GM12878 (cell line): Measurements from ENCODE around the gene SEMA3G. TPM values are rescaled to one million over a fixed set of nuclear protein-coding genes. Genes with fewer than 3 reads are reported as not detected.
A peak's percentile ranks its signal among the peaks of the same experiment; 100 is the strongest.

Source experiments
- ATAC-seq: fragments of 200-7000 bp; cut with Tn5 transposase; 3 replicates; pipeline ENCODE4 v1.9.1; 2020; ENCODE audit warnings: mild to moderate bottlenecking, moderate library complexity
- BruUV-seq: library from RNA; stranded (reverse); fragments of 400-500 nt; replicated peaks from 2 replicates; lab custom pipeline; 2021; lab: Mats Ljungman, UMichigan
- CTCF ChIA-PET: fragments of 300-600 bp; sonication (Branson Sonifier 250); formaldehyde crosslinking; extraction: SDS; loops from one replicate; lab custom pipeline; 2021; ENCODE audit warnings: inconsistent platforms; lab: Yijun Ruan, JAX
- POLR2A ChIA-PET: fragments of 350-600 bp; formaldehyde crosslinking; extraction: SDS; loops from one replicate; lab custom pipeline; 2021; ENCODE audit warnings: inconsistent platforms; lab: Charles Lee
- RAD21 ChIA-PET: fragments of 300-600 bp; sonication (Branson Sonifier 250); formaldehyde crosslinking; loops from one replicate; lab custom pipeline; 2023; ENCODE audit warnings: antibody characterized with exemption; ENCODE audit not compliant: unreplicated experiment; lab: Charles Lee
- SMC1A ChIA-PET: fragments of 300-600 bp; sonication (Branson Sonifier 250); formaldehyde crosslinking; loops from one replicate; lab custom pipeline; 2023; ENCODE audit not compliant: unreplicated experiment, uncharacterized antibody; lab: Charles Lee
- DNase-seq: peaks from one replicate; pipeline ENCODE4 v3.0.0-alpha.2; 2011; ENCODE audit warnings: low read depth, low spot score
- FAIRE-seq: peaks from 3 replicates; lab custom pipeline; 2011; peaks lifted over from hg19 to GRCh38; lab: Jason Lieb, UNC
- H2AFZ ChIP-seq: 2 replicates; pipeline ENCODE4 v1.6.0; 2011; ENCODE audit warnings: low read depth, low read length, control low read depth; ENCODE audit not compliant: control insufficient read depth
- H3K27ac ChIP-seq: 2 replicates; pipeline ENCODE4 v1.5.1; 2011; ENCODE audit warnings: control low read depth; ENCODE audit not compliant: control insufficient read depth, insufficient read depth
- H3K27me3 ChIP-seq, 2 experiments: replicated peaks in 1 of 2; 2 replicates each; pipeline versions ENCODE4 v1.6.0 to v1.6.1; 2011; ENCODE audit warnings: low read length in 1 of 2; ENCODE audit not compliant: control insufficient read depth in 2 of 2, insufficient read depth in 2 of 2
- H3K36me3 ChIP-seq, 2 experiments: 2 replicates each; pipeline ENCODE4 v1.5.1; 2011; ENCODE audit warnings: low read length in 1 of 2; ENCODE audit not compliant: control insufficient read depth in 2 of 2, insufficient read depth in 2 of 2
- H3K4me1 ChIP-seq: 2 replicates; pipeline ENCODE4 v1.6.1; 2011; ENCODE audit warnings: mild to moderate bottlenecking, low read length, moderate library complexity, mixed read lengths; ENCODE audit not compliant: control insufficient read depth, insufficient read depth
- H3K4me2 ChIP-seq: 2 replicates; pipeline ENCODE4 v1.6.0; 2011; ENCODE audit warnings: control low read depth; ENCODE audit not compliant: control insufficient read depth, insufficient read depth
- H3K4me3 ChIP-seq: fragments of 200-600 bp; sonication (generic); 2 replicates; pipeline ENCODE4 v1.5.1; 2016
- H3K79me2 ChIP-seq: 2 replicates; pipeline ENCODE4 v1.6.0; 2011; ENCODE audit warnings: low read length; ENCODE audit not compliant: control insufficient read depth, insufficient read depth
- H3K9ac ChIP-seq: 2 replicates; pipeline ENCODE4 v1.8.0; 2011; ENCODE audit warnings: low read length, control low read depth, mixed read lengths; ENCODE audit not compliant: control insufficient read depth, insufficient read depth
- H3K9me3 ChIP-seq: replicated peaks from 3 replicates; pipeline ENCODE4 v1.5.1; 2011; ENCODE audit warnings: mild to moderate bottlenecking, low read length; ENCODE audit not compliant: control insufficient read depth, insufficient read depth
- H4K20me1 ChIP-seq: 2 replicates; pipeline ENCODE4 v1.6.0; 2011; ENCODE audit not compliant: control insufficient read depth, insufficient read depth
- BCLAF1 ChIP-seq: fragments of 450-650 bp; IDR thresholded peaks from 2 replicates; pipeline ENCODE4 v1.6.1; 2017; ENCODE audit warnings: antibody characterized with exemption, mild to moderate bottlenecking, moderate library complexity
- CTCF ChIP-seq, 3 experiments: IDR thresholded peaks in 2 of 3; conservative IDR thresholded peaks in 1 of 3; 2 replicates each; pipeline ENCODE4 v1.5.1; 2011; ENCODE audit warnings: low read depth in 3 of 3, low read length in 3 of 3, mild to moderate bottlenecking in 3 of 3, control low read depth in 2 of 3, moderate library complexity in 2 of 3, inconsistent platforms in 1 of 3, mixed read lengths in 1 of 3; ENCODE audit not compliant: control insufficient read depth in 2 of 3, insufficient read depth in 1 of 3; ENCODE audit errors: extremely low read depth in 1 of 3
- WGBS: methylation state at CpG from one replicate; pipeline ENCODE4 v1.1.6; 2016; ENCODE audit warnings: low lambda C conversion rate; ENCODE audit not compliant: insufficient replicate concordance, insufficient coverage; ENCODE audit errors: missing lambda C conversion rate; 5-methylcytosine and 5-hydroxymethylcytosine counted together
- in situ Hi-C: fragments of 300-500 bp; cut with MboI; formaldehyde crosslinking; loops from 9 replicates; pipeline ENCODE4 v1.14.3; 2018; ENCODE audit warnings: mixed read lengths
- intact Hi-C: fragments of 100-400 bp; cut with micrococcal nuclease; formaldehyde crosslinking; loops from one replicate; pipeline ENCODE4 v1.14.2; 2022; ENCODE audit not compliant: unreplicated experiment
- polyA plus RNA-seq, 11 experiments: library from polyadenylated mRNA; depleted of rRNA in 4 of 11; unstranded in 6 of 11; stranded (reverse) in 5 of 11; fragments of >200 nt; fragmentation: Nextera tagmentation in 4 of 11; fragmentation: Illumina TruSeq in 1 of 11; extraction: Ambion mirVana in 4 of 11; extraction: Trizol in 1 of 11; gene quantifications; 1 replicate in 1 of 11; 2 replicates in 10 of 11; pipeline versions ENCODE4 v1.2.1 to v1.2.3, GENCODE V29; 2011 to 2016; ENCODE audit warnings: inconsistent platforms in 2 of 11, missing spikeins in 2 of 11, low read depth in 1 of 11
- total RNA-seq, 4 experiments: library from RNA; depleted of rRNA in 3 of 4; stranded (reverse); fragments of >200 nt in 3 of 4; fragmentation: Illumina TruSeq in 1 of 4; extraction: Trizol in 1 of 4; gene quantifications; 2 replicates each; pipeline versions ENCODE4 v1.2.1 to v1.2.3, GENCODE V29; 2013 to 2021

SEMA3G gene
- total and polyA plus RNA-seq, 10 of the 15 experiments (the other 5 are each of a cell fraction or from before 2014, with no cell fraction given): 0.03 to 0.04 TPM; not detected in 8

DNA sequence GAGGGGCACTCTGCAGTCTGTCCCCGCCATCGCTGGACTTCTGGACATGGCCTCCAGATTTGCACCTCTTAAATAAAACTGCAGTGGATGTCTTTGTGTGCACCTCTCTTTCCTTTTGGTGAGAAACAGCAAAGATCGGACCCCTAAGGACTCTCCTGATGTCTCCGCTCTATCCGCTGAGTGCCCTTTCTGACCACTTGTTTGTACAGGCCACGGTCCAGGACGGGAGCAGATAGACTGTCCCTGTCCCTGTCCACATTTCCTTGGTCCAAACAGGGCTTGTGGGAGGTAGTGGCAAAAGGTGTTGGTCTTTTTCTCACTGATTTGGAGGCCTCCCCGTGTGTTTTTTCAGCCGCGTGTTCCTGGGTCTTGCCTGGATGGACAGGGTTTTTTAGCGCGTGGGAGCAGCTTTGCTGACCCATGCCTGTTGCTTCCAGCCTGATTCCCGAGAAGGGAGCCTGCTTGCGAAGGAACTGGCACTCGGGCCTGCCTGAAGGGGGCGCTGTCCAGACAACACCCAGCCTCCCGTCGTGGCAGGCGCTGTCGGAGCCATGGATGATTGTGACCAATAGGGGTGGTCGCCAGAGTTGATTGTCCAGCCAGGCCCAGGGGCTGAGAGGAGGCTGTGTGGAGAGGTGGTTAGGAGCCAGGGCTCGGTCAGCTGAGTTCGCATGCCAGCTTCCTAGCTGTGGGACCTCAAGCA is 37.1 kb upstream of the SEMA3G start:
- no TSS peak for BruUV-seq
- Histone ChIP-seq H3K4me2 (no peak overlapping the region), H3K79me2 (no peaks in the 10 kb centered on the region), H2AFZ (no peak overlapping the region), H3K36me3 (peaks cover 28% of the 10 kb centered on the region in 2 experiments), H3K9me3 (no peaks in the 10 kb centered on the region), H4K20me1 (no peaks in the 10 kb centered on the region), H3K27ac (no peak overlapping the region), H3K4me1 (no peaks in the 10 kb centered on the region), H3K4me3 (no peak overlapping the region), H3K27me3 (no peaks in the 10 kb centered on the region), H3K9ac (no peak overlapping the region)
- WGBS: 92% methylated on average over 23 of the region's 23 CpGs
- FAIRE-seq (no peak), DNase-seq (no peak), ATAC-seq (no peak)
- RAD21 ChIA-PET: no interaction called here
- SMC1A ChIA-PET: no interaction called here
- intact Hi-C loops (no loop called here), in situ Hi-C loops (no loop called here)
- TF ChIP-seq CTCF (IDR thresholded peaks at IDR 0.05 in 2 of 3, conservative IDR thresholded peaks at IDR 0.05 in 1 of 3; ENCODE audit: control insufficient read depth in 2 of 3, extremely low read depth in 1 of 3, insufficient read depth in 1 of 3, low read depth in 3 of 3, low read length in 3 of 3) (peak; percentile 9 to 38 (median 31); a peak in 3 of 6 replicates), BCLAF1 (no peak)
- CTCF ChIA-PET: interaction anchor here (0.6 kb wide), 1 partner anchor 12 kb away, joined by 3 read pairs; no protein-coding TSS in a partner anchor
- POLR2A ChIA-PET: no interaction called here
